GM11168 (cell line): Measurements from ENCODE around the gene PNLIP.

Experiments used
- in situ Hi-C: fragments of 300-500 bp; cut with MboI; formaldehyde crosslinking; loops from one replicate; pipeline ENCODE4 v1.12.0; 2022; ENCODE audit warnings: low sequenced_read_pairs; ENCODE audit not compliant: unreplicated experiment

The PNLIP gene

DNA sequence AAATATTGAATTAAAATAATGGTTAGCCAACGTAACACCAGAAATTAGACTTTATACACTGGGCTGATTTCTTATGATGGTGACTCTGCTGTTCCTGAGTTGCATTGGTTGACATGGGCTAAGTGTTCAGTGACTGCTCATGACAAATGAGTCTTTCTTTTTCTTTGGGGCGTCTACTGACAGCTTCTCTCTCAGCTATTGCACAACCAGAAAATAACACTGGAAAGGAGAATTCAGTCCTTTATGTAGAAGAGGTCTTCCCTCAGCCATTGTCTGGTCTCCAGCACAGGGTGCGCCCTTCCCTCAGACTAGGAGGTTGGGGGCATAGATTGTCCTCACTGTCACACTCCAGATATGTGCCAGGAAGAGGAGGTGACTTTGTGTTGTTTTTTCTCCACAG lies 21.6 kb downstream of the PNLIP start:
- in situ Hi-C loops = no loop called here

GRCh38 chr10:116574797-116575196 lies 29.1 kb downstream of the PNLIP start:
- in situ Hi-C loops = no loop called here

- in situ Hi-C loops = no loop called here
Observed at GRCh38 chr10:116587878-116588591, 42.3 kb downstream of the PNLIP start.

GRCh38 chr10:116588995-116589394 lies 43.3 kb downstream of the PNLIP start:
- in situ Hi-C loops = no loop called here

DNA sequence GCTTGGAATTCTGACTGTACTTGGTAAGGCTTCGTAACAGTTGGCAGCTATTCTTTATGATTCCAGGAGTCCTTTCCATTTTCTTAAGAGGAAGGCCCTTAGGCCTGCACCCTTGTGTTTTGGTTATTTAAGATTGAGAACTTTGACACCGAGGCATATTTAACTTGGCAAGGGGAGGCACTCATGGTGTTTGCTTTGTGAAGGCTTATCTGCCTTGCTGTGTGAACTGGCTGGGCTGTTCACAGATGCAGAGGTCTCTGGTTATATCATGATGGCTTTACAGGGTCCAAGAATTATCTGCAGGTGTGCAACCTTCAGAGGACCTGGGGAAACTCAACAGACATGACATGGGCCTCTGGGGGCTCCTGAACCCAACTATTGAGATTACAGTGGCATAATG lies 44.2 kb downstream of the PNLIP start:
- in situ Hi-C loops = no loop called here

- in situ Hi-C loops = no loop called here
Observed at GRCh38 chr10:116590590-116591444, 45.1 kb downstream of the PNLIP start, which contains the start of gene PNLIPRP1. TSS of gene PNLIPRP1 (plus strand) at chr10:116590959. CDS start at chr10:116591130, 171 bp downstream.

- in situ Hi-C loops = no loop called here
Observed at GRCh38 chr10:116593139-116593740, 47.5 kb downstream of the PNLIP start.

GRCh38 chr10:116594525-116595035 lies 48.8 kb downstream of the PNLIP start:
- in situ Hi-C loops = no loop called here

DNA sequence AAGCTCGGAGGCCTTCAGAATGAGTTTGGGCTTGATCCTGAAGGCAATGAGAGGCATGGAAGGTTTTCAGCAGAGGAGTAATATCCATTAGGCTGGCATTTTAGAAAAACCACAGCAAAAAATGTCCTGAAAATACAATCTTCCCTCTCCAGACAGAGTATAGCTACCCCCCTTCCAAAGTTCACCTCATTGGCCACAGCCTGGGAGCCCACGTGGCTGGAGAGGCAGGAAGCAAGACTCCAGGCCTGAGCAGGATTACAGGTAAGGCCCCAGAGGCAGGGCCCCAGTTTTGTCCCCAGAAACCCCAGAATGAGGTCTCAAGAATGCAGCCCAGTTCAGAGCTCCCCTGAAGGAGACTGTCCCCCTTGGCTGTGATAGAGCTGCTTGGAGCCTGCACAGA lies 50.3 kb downstream of the PNLIP start:
- in situ Hi-C loops = no loop called here

DNA sequence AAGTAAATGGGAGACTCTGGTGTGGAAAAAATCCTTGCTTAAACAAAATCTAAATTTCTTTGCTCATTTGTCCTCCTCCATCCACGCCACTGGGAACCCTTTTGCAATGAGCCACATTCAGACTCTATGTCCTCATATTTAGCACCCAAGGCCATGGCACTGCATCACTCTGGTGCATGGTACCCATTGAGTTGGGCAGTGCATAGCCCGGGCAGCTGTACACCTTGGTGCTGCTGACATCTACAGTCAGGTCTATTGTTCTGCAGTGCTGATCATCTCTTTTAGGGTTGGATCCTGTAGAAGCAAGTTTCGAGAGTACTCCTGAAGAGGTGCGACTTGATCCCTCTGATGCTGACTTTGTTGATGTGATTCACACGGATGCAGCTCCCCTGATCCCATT lies 51.8 kb downstream of the PNLIP start:
- in situ Hi-C loops = no loop called here

- in situ Hi-C loops = no loop called here
Observed at GRCh38 chr10:116598329-116598728, 52.6 kb downstream of the PNLIP start.

GRCh38 chr10:116599991-116600390 lies 54.3 kb downstream of the PNLIP start:
- in situ Hi-C loops = no loop called here

DNA sequence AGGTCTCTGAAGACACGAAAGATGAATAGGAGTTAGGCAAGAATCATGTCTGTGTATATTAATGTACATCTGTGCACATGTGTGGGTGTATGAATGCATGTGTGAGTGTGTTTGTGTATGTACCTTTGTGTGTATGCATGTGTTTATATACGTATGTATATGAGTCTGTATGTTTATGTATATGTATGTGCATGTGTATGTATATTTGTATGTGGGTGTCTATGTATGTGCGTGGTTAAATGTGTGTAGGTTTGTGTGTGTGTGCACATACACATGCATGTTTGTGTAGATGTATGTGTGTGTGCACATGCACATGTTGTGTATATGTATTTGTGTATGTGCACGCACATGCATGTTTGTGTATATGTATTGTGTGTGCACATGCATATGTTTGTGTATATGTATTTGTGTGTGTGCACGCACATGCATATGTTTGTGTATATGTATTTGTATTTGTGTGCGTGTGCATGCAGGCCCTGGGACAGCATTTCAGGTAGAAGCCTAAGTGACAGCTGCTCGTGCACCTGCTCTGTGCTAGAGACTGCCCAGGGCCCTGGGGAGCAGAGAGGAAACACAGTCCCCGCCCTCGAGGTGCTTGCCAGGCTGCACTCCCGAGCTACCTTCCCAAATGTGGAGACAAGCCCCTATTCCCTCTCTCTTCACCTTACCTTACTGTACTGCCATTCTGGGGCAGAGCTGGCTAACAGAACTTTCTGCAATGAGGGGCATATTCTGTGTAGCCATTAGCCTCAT lies 57.1 kb downstream of the PNLIP start:
- in situ Hi-C loops = no loop called here

DNA sequence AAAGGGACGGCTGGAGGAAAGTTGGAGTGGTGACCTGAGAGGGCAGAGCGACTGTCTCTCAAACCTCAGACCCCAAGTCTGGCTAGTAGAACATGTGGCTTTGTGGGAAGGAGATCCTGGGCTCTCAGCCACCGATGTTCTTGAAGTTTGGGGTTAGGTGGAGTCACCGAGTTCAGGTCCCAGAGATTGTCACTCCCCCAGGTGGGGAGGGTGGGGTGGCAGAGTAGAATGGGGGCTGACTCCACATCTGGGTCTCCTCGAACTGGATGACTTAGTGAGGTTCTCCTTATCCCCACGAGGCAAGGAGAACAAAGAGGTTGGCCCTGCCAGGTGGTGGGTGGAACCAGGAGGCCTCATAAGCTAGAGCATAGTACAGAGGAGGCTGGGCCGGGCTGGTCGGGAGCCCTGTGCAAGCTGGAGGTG lies 60.3 kb downstream of the PNLIP start:
- in situ Hi-C loops = no loop called here

GRCh38 chr10:116607336-116607735 lies 61.6 kb downstream of the PNLIP start:
- in situ Hi-C loops = no loop called here

DNA sequence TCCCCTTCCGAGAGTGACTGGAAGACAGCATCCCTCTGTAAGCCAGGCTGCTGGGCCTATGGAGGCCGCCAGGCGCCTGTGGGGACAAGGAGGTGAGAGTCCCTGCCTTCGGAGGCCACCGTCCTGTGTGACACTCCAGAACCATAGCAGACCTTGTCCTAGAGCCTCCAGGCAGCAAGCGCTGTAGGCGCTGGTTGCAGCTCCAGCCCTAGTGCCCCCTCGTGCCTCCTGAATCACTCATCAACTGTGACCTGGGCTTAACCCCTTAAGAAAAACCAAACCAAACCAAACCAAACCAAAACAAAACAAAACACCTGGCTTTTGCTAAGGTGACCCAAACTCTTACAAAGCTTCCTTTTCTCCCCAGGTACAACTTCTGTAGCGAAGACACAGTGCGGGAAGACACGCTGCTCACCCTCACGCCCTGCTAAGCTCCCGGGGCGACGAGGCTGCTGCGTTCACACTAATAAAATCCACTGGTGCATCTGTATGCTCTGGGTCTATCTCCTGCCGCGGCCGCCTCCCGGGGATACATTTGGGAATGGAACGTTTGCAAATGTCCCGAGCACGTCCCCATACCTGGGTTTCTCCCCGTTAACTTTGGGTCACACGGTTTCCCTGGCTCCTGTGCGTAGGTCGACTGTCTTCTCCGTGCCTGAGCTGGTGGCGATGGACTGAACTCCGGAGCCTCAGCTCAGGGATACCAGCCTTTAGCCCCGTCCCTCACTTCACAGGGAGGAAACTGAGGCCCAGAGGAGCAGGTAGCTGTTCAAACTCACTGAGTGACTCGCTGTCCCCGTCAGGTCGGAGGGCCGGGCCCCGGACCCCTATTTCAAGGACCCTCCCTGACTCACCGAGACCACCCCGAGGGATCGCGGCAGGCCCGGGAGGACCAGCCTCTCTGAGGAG lies 63.2 kb downstream of the PNLIP start:
- in situ Hi-C loops = no loop called here

DNA sequence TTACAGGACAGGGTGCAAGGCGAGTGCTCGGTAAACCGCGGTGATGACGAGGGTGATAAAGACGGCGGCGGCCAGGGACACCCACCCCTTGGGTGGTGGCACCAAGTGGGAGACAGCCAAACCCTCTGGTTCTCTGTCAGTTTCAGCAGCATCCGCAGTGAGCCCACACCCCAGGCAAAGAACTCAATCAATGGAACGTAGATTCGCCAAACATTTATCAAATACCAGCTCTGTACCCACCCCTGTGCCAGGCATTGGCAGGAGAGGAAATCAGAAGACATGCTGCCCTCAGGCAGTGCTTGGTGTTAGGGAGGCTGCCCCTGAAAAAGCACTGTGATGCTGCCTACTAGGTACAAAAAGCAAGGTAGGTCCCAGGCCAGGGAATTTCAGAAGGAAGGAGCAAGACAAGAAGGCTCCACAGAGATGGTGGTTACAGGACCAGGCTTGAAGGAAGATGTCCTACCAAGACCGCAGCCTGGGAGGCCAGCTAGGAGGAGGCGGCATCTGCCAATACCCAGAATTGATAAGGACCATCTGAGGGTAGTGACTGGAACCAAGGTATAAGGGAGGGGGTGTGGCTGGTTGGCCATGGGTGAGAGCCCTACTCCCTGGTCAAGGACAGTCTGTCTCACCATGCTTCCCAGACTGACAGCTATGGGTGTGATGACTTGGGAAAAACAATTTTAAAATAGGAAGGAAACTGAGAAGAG lies 64.9 kb downstream of the PNLIP start:
- in situ Hi-C loops = no loop called here

- in situ Hi-C loops = no loop called here
Observed at GRCh38 chr10:116611153-116611545, 65.4 kb downstream of the PNLIP start.
